ENCODE data around the gene GCN1.

DNA sequence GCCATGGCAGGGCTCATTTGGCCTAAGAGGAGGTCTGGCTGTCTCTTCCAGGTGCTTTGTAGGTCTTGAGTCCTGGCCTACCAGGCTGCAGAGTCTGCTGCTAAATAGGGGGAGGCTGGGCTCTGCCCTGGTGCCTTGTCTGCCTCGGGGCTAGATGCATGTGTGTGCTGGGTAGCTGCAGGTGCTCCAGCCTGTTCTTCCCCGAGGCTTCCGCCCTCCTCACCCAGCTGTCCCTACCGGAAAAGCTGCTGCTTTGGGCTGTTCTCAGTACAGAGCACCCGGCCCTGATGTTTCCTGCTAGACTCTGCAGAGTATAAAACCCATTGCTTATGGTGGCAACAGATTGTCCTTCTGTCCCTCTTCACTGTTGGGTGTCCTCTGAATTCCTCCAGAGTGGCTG, 115.6 kb downstream of the GCN1 start:
- no peak for TF ChIP-seq POLR2AphosphoS5 (IDR thresholded peaks at IDR 0.05)
- no peak for TF ChIP-seq CTCF (IDR thresholded peaks at IDR 0.05)
- TF ChIP-seq POLR2A (IDR thresholded peaks at IDR 0.05) = no peak
- no peak for TF ChIP-seq EP300 (IDR thresholded peaks at IDR 0.05)
